IPS-NIHi7 (cell line): ENCODE measurements around the gene KCNC4.
A peak's percentile ranks its signal among the peaks of the same experiment; 100 is the strongest.

Experiments
- DNase-seq: peaks from one replicate; pipeline ENCODE4 v3.0.0; 2012; ENCODE audit warnings: mixed read lengths; ENCODE audit errors: extremely low spot score

The KCNC4 gene

GRCh38 chr1:110254604-110255391 is 44.7 kb downstream of the KCNC4 start:
- no peak for DNase-seq

- peak; percentile 70 for DNase-seq
Measured at GRCh38 chr1:110255392-110255787, 45.3 kb downstream of the KCNC4 start.

GRCh38 chr1:110258734-110259133 is 48.6 kb downstream of the KCNC4 start:
- DNase-seq: no peak

GRCh38 chr1:110259770-110260169 is 49.7 kb downstream of the KCNC4 start:
- no peak for DNase-seq
